NCI-H2107 treated with DMSO at 0.1 percent for 48 hours (cell line): Measurements from ENCODE around the gene LRMDA.

Experiments
- DNase-seq: peaks from one replicate; lab custom pipeline; 2025; ENCODE audit not compliant: unreplicated experiment; lab: John Stamatoyannopoulos, UW

LRMDA gene

GRCh38 chr10:76395251-76395650 lies 963.8 kb downstream of the LRMDA start:
- no peak for DNase-seq

- no peak for DNase-seq
These were observed 964.7 kb downstream of the LRMDA start for GRCh38 chr10:76396134-76396533.

GRCh38 chr10:76397181-76398042 lies 966.0 kb downstream of the LRMDA start:
- DNase-seq: no peak

GRCh38 chr10:76398043-76398710 lies 966.8 kb downstream of the LRMDA start:
- no peak for DNase-seq

GRCh38 chr10:76399226-76399625 lies 967.8 kb downstream of the LRMDA start:
- no peak for DNase-seq

DNA sequence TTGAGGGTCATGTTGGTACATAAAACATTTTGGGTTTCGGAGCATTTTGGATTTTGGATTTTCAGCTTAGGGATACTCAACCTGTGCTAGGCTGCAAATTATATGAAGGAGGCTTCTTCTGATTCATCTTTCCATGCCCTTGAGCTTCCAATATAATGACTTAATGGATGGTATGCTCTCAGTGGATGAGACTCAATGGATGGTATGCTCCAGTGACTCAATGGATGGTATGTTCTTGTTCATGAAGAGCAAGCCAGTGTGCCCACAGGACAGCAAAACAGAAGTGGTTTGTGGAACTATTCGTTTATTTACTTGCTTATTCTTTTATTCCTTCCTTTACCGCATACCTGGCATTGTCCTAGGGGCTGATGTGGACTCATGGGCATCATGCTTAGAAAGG lies 969.6 kb downstream of the LRMDA start:
- no peak for DNase-seq

- no peak for DNase-seq
These were observed 972.5 kb downstream of the LRMDA start for GRCh38 chr10:76403912-76404311.

DNA sequence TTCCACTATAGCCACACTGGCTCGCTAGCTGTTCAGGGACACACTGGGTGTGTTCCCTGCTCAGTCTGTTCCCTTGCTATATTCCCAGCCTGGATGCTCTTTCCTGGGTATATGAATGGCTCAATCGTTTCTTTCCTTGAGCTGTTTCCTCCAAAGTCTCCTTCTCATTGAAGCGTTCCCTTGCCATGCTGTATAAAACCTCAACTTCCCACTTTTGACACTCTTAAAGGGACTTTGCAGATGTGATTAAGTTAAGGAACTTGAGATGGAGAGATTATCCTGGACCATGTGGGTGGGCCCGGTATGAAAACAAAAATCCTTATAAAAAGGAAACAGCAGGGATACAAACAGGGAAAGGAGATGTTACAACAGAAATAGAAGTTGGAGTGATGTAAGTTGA lies 973.1 kb downstream of the LRMDA start:
- no peak for DNase-seq

GRCh38 chr10:76405922-76406321 lies 974.5 kb downstream of the LRMDA start:
- DNase-seq: no peak

DNA sequence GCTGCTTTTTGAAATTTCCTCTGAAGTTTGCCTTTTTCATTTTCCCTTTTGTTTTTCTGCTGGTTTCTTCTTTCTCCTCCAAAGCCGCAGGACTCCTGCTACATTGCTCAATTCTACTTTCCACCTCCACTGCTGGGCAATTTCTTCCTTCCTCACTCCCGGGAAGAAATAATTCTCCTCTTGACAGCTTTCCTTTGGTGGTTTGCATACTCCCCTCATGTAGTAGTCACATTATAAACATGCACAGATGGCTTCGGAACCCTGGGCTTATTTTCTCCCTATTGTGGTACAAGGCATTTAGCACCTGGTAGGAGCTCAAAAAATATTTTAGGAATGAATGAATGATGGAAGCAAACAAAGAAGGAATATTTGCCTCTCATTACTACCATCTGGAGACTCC lies 977.2 kb downstream of the LRMDA start:
- DNase-seq: no peak

- DNase-seq: no peak
These were observed 980.5 kb downstream of the LRMDA start for GRCh38 chr10:76411729-76412435.

DNA sequence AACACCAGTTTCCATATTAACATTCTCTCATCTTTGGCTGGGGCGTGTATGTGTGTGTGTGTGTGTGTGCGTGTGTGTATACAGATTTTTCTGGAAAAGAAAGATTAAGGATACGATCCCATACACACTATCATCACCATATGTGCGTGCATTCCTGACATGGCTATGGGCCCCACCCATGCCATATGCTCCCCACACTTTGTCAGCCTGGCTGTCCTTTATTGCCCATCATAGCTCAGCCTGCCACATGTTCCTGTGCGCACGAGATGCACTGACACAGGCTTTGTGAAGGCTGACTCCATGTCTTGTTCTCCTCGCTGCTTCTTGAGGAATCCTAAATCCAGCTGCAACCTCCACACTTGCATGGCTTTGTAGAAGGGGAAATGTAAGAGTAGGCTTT lies 984.1 kb downstream of the LRMDA start:
- no peak for DNase-seq

DNA sequence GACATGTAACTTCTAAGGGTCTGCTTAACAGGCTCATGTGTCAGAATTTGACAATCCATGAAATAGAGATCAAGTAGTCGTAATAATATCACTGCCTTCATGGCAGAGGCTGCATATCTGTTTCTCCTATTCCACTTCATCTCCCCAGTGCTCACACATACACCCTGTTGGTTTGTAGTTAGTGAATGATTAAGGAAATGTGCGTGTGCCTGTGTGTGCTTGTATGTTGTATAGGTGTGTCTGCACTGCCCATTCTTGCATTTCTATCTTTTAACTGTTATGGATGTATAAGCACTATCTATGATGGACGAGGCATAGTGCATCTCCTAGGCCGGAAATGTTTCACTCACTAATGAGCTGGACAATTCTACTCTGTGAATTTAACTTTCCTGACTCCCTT lies 985.2 kb downstream of the LRMDA start:
- no peak for DNase-seq

- DNase-seq: no peak
These were observed 989.3 kb downstream of the LRMDA start for GRCh38 chr10:76420725-76421124.

DNA sequence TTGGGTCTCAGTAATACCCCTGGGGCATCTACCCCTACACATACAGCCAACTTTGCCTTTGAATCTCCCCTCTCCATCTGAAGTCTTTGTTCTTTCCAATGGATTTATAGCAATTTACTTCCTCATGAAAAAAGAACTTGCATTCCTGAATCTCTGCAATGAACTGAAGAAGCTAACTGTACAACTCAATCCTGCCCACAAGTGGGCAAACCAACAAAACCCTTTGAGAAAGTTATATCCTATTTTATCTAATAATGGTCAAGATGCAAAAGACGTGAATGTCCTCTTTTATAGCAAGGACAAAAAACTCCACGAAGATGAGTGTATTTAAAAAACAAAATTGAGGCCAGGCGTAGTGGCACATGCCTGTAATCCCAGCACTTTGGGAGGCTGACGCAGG lies 991.3 kb downstream of the LRMDA start:
- no peak for DNase-seq

DNA sequence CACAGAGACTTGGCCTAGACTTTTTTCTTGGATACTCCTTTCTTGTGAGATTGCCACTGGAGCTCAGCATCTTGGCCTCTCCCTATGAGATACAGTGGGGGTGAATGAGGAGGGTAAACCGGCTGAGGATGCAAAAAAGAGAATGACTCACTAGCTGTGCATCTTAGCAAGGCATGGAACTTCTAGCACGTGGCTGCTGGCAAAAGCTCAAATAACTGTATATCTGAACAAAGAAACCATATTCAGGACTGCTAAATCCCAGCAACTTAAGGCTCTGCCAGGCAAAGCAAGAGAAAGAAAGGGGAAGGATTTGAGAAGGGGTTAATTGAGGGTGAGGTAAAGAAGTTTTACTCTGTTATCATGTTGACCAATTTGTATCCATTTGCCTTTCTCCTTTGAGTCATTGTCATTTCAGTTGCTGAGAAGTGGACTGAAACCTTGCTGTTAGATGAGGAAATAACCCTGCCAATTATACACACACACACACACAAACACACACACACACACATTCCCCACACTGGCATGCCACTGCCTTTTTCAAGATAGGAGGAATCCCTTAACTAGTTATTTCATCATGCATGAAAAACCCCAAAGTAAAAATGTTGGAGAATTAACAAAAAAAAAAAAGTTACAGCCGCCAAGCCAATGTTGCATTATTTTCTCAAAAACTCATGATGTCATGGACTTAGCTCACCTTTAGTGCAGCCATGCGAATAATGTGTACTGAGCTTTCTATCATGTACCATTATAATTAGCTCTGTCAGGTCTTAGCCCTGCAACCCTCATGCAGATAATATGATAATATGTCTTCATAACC lies 997.3 kb downstream of the LRMDA start:
- DNase-seq: no peak

GRCh38 chr10:76429368-76430060 lies 998.1 kb downstream of the LRMDA start:
- DNase-seq: no peak

- DNase-seq: no peak
These were observed 998.7 kb downstream of the LRMDA start for GRCh38 chr10:76430061-76430645.

GRCh38 chr10:76432016-76433012 lies 1000.9 kb downstream of the LRMDA start:
- DNase-seq: no peak
